Left ventricle myocardium inferior (tissue), 1 donor: Measurements from ENCODE around the gene CHD5. TPM values are rescaled to one million over a fixed set of nuclear protein-coding genes. Genes with fewer than 3 reads are reported as not detected.

Experiments
- DNase-seq: peaks from one replicate; pipeline ENCODE4 v3.0.0-alpha.2; 2020
- H3K27ac ChIP-seq: fragments of 200-600 bp; replicated peaks from 2 replicates; pipeline ENCODE4 v1.8.0; 2021
- H3K27me3 ChIP-seq: fragments of 200-600 bp; 2 replicates; pipeline ENCODE4 v1.8.0; 2021; ENCODE audit warnings: low read depth
- H3K36me3 ChIP-seq: fragments of 200-600 bp; 2 replicates; pipeline ENCODE4 v1.8.0; 2021
- H3K4me1 ChIP-seq: fragments of 200-600 bp; 2 replicates; pipeline ENCODE4 v1.8.0; 2021
- H3K4me3 ChIP-seq: fragments of 200-600 bp; 2 replicates; pipeline ENCODE4 v1.8.0; 2021; ENCODE audit warnings: mild to moderate bottlenecking, moderate library complexity
- H3K9me3 ChIP-seq: fragments of 200-600 bp; replicated peaks from 2 replicates; pipeline ENCODE4 v1.8.0; 2021
- intact Hi-C: fragments of 100-400 bp; cut with micrococcal nuclease; formaldehyde crosslinking; loops from one replicate; pipeline ENCODE4 v1.11.0; 2022
- total RNA-seq: library from RNA; stranded (reverse); fragmentation: NEBNext Ultra II Directional; extraction: Animal tissue kit (Norgen Biotek cat#: 25700); gene quantifications from one replicate; pipeline ENCODE4 v1.2.1, GENCODE V29; 2021
- TF ChIP-seq, protein P1 (sequence below): fragments of 200-600 bp; IDR thresholded peaks from 2 replicates; pipeline ENCODE4 v1.8.0; 2021; ENCODE audit warnings: antibody characterized with exemption, mild to moderate bottlenecking, borderline replicate concordance
- donor health status: DM: no; HTN: yes; CAD: no; lungs with severe emphysema.

The CHD5 gene
- total RNA-seq, 1 donor from 2014 or later = 0.19 TPM

DNA sequence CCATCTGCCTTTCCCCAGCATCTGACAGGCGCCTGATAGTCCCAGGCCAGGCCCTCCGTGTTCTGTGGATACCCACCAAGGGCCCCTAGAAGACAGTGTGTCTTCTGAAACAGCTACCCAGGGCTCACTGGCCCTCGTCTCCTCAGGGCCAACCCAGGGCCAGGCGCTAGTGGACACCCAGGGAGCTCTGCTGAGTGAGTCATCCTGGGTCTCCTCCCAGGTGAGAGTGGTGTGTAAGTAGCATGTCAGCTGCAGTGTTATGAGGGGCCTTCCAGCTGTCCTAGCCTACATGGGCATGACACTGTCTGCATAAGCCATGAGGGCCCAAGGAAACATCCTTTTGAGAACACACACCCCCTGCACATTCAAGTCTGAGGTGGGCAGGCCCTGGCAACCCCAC is 36.7 kb downstream of the CHD5 start:
- no peak for DNase-seq
- Histone ChIP-seq H3K27ac (no peak overlapping the region), H3K36me3 (no peaks in the 10 kb centered on the region), H3K4me3 (no peak overlapping the region), H3K27me3 (peaks cover 60% of the 10 kb centered on the region), H3K9me3 (no peaks in the 10 kb centered on the region), H3K4me1 (peaks cover 2% of the 10 kb centered on the region)
- TF ChIP-seq, protein P1, sequence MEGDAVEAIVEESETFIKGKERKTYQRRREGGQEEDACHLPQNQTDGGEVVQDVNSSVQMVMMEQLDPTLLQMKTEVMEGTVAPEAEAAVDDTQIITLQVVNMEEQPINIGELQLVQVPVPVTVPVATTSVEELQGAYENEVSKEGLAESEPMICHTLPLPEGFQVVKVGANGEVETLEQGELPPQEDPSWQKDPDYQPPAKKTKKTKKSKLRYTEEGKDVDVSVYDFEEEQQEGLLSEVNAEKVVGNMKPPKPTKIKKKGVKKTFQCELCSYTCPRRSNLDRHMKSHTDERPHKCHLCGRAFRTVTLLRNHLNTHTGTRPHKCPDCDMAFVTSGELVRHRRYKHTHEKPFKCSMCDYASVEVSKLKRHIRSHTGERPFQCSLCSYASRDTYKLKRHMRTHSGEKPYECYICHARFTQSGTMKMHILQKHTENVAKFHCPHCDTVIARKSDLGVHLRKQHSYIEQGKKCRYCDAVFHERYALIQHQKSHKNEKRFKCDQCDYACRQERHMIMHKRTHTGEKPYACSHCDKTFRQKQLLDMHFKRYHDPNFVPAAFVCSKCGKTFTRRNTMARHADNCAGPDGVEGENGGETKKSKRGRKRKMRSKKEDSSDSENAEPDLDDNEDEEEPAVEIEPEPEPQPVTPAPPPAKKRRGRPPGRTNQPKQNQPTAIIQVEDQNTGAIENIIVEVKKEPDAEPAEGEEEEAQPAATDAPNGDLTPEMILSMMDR = no peak
- intact Hi-C loops = no loop called here

DNA sequence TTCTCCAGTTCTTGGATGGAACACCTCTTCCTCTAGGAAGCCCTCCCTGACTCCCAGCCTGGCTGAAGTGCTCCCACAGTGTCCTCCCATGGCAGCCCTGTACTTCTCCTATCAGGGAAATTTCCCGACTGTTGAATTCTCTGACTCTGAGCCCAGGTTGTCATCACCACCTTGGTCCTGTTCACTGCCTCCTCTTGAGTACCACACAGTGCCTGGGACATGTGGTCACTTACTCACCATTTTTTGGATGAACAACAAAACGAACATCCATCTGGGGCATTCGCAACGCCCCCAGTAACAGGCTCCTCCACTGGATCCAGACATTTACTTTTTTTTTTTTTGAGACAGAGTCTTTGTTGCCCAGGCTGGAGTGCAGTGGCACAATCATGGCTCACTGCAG is 37.4 kb downstream of the CHD5 start:
- H3K9me3 ChIP-seq = no peaks in the 10 kb centered on the region
- no peak overlapping the region for H3K4me3 ChIP-seq
- no peak overlapping the region for H3K27ac ChIP-seq
- H3K27me3 ChIP-seq = peaks cover 54% of the 10 kb centered on the region
- DNase-seq = no peak
- H3K36me3 ChIP-seq = no peaks in the 10 kb centered on the region
- intact Hi-C loops = no loop called here
- TF ChIP-seq, protein P1 = no peak
- no peaks in the 10 kb centered on the region for H3K4me1 ChIP-seq

DNA sequence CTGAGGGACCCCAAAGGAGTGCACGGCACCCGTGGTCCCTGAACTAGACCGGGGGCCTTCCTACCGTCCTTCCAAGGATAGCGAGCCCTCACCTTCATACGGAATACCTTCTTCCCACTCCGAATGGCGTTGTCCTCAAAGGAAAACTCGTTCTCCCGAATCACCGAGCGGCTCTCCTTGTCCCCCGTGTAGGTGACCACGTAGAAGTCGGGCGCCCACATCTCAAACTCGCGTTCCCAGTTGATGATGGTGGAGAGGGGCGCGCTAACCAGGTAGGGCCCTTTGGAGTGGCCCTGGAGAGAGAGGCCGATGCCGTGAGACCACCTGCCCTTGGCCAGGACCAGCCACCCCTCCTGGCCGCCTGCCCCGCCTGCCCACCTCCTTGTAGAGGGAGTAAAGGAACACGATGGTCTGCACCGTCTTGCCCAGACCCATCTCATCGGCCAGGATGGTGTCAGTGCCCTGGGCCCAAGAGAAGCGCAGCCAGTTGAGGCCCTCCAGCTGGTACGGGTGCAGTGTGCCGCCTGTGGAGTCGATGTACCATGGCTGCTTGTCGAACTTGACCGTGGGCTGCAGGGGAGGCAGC is 38.0 kb downstream of the CHD5 start:
- H3K4me1 ChIP-seq = no peaks in the 10 kb centered on the region
- peaks cover 48% of the 10 kb centered on the region for H3K27me3 ChIP-seq
- no peak overlapping the region for H3K27ac ChIP-seq
- TF ChIP-seq, protein P1 = no peak
- intact Hi-C loops = no loop called here
- no peaks in the 10 kb centered on the region for H3K9me3 ChIP-seq
- no peaks in the 10 kb centered on the region for H3K36me3 ChIP-seq
- DNase-seq = no peak
- H3K4me3 ChIP-seq = no peak overlapping the region

DNA sequence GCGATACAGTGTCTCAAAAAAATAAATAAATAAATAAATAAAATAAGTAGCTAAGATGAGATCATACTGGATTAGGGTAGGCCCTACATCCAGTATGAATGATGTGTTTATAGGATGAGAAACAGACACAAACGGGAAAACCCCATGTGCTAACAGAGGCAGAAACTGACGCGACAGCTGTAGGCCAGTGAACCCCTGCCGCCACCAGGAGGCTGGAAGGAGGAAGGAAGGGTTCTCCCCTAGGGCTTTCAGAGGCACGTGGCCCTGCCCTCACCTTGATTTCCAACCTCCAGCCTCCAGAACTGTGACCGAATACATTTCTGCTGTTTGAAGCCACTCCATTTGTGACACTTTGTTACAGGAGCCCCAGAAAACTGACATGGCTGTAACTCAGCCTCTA is 38.5 kb downstream of the CHD5 start:
- Histone ChIP-seq H3K36me3 (no peaks in the 10 kb centered on the region), H3K9me3 (no peaks in the 10 kb centered on the region), H3K4me1 (no peaks in the 10 kb centered on the region), H3K27ac (no peak overlapping the region), H3K27me3 (peaks cover 42% of the 10 kb centered on the region), H3K4me3 (no peak overlapping the region)
- intact Hi-C loops = no loop called here
- no peak for DNase-seq
- TF ChIP-seq, protein P1 = no peak

DNA sequence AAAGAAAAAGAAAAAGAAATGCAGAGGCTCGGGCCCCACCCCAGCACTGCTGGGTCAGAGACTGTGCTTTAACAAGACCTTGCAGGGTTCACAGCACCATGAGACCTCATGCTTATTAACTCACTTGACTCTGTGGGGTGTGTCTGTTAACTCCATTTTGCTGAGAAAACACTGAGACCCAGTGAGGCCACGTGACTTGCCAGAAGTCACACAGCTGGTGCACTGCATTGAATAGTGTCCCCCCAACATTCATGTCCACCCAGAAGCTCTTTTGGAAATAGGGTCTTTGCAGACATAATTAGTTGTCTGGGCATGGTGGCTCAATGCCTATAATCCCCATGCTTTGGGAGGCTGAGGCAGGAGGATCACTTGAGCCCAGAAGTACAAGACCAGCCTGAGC is 39.7 kb downstream of the CHD5 start:
- no peaks in the 10 kb centered on the region for H3K4me1 ChIP-seq
- intact Hi-C loops = no loop called here
- no peaks in the 10 kb centered on the region for H3K9me3 ChIP-seq
- no peak overlapping the region for H3K27ac ChIP-seq
- H3K4me3 ChIP-seq = no peak overlapping the region
- H3K36me3 ChIP-seq = no peaks in the 10 kb centered on the region
- TF ChIP-seq, protein P1 = no peak
- DNase-seq = no peak
- H3K27me3 ChIP-seq = peaks cover 39% of the 10 kb centered on the region
